ENCODE measurements around the gene NFYC. TPM values are rescaled to one million over a fixed set of nuclear protein-coding genes. Genes with fewer than 3 reads are reported as not detected.
"Not testable (repeated sequence)": the region's sequence is repeated elsewhere in the genome, so short reads cannot be mapped to it uniquely, and the experiment has no call there.

NFYC gene
- total and polyA plus RNA-seq, 4 experiments from 2014 or later = 47.7 to 73.6 (median 68.8) TPM

- DNase-seq; H3K27me3 Mint-ChIP-seq; H3K36me3 Mint-ChIP-seq; H3K4me3 Mint-ChIP-seq; H3K27ac ChIP-seq (ENCODE audit: low read depth, low read length); H3K9me3 Mint-ChIP-seq; H3K4me3 ChIP-seq (ENCODE audit: low read length in 2 of 2); intact Hi-C loops (cut with micrococcal nuclease); H3K9me3 ChIP-seq (ENCODE audit: control insufficient read depth in 1 of 2, low read length in 2 of 2); H3K27me3 ChIP-seq (ENCODE audit: insufficient read depth, low read length); H3K27ac Mint-ChIP-seq; H3K36me3 ChIP-seq (ENCODE audit: insufficient read depth, low read length): not testable (repeated sequence)
- ChIA-PET POLR2A (ENCODE audit: partially characterized antibody) (interaction anchor here (10.0 kb wide), 1 partner anchor 10 kb away, joined by 137 read pairs; the partner anchor contains the start of gene NFYC), CTCF (ENCODE audit: partially characterized antibody) (interaction anchor here (5.0 kb wide), 1 partner anchor 12 kb away, joined by 27 read pairs; the partner anchor contains the start of gene NFYC)
- H3K4me1 Mint-ChIP-seq = peaks cover 38 to 72% (median 55%) of the 10 kb centered on the region in 4 donors
- H3K4me1 ChIP-seq (ENCODE audit: insufficient read depth, low read length) = peaks cover 45% of the 10 kb centered on the region
Observed at GRCh38 chr1:40702810-40703209, 11.3 kb downstream of the NFYC start.

- Histone ChIP-seq H3K4me1 (ENCODE audit: insufficient read depth, low read length) (peaks cover 47% of the 10 kb centered on the region), H3K36me3 (ENCODE audit: insufficient read depth, low read length) (no peaks in the 10 kb centered on the region), H3K9me3 (ENCODE audit: control insufficient read depth in 1 of 2, low read length in 2 of 2) (no peaks in the 10 kb centered on the region), H3K27me3 (ENCODE audit: insufficient read depth, low read length) (no peaks in the 10 kb centered on the region), H3K27ac (ENCODE audit: low read depth, low read length) (no peak overlapping the region), H3K4me3 (ENCODE audit: low read length in 2 of 2) (no peak overlapping the region)
- ChIA-PET CTCF (ENCODE audit: partially characterized antibody) (interaction anchor here (0.7 to 5.0 kb wide), 2 partner anchors 10 to 13 kb away, joined by 4 to 27 read pairs; partner anchors contain the start of gene NFYC), POLR2A (ENCODE audit: partially characterized antibody) (interaction anchor here (10.0 kb wide), 1 partner anchor 10 kb away, joined by 137 read pairs; the partner anchor contains the start of gene NFYC)
- peak overlapping the region in 3 of 7 donors; percentile 23 to 47 (median 31) for H3K27ac Mint-ChIP-seq
- no peaks in the 10 kb centered on the region for H3K9me3 Mint-ChIP-seq
- no peak overlapping the region for H3K4me3 Mint-ChIP-seq
- no peaks in the 10 kb centered on the region for H3K27me3 Mint-ChIP-seq
- intact Hi-C loops (cut with micrococcal nuclease) = no loop called here
- H3K4me1 Mint-ChIP-seq = peaks cover 37 to 74% (median 56%) of the 10 kb centered on the region in 4 donors
- peaks cover 3 to 5% of the 10 kb centered on the region in 2 donors for H3K36me3 Mint-ChIP-seq
- no peak for DNase-seq
Observed at GRCh38 chr1:40703316-40703715, 11.8 kb downstream of the NFYC start.

GRCh38 chr1:40704817-40705733 lies 13.6 kb downstream of the NFYC start:
- intact Hi-C loops (cut with micrococcal nuclease) = no loop called here
- CTCF ChIA-PET (ENCODE audit: partially characterized antibody) = interaction anchor here (5.0 kb wide), 1 partner anchor 15 kb away, joined by 27 read pairs; the partner anchor contains the start of gene NFYC
- peaks cover 31 to 74% (median 54%) of the 10 kb centered on the region in 4 donors for H3K4me1 Mint-ChIP-seq

GRCh38 chr1:40706626-40707025 lies 15.1 kb downstream of the NFYC start:
- Histone ChIP-seq H3K4me3 (ENCODE audit: low read length in 2 of 2) (no peak overlapping the region), H3K27me3 (ENCODE audit: insufficient read depth, low read length) (no peaks in the 10 kb centered on the region), H3K36me3 (ENCODE audit: insufficient read depth, low read length) (no peaks in the 10 kb centered on the region), H3K27ac (ENCODE audit: low read depth, low read length) (no peak overlapping the region), H3K4me1 (ENCODE audit: insufficient read depth, low read length) (peaks cover 60% of the 10 kb centered on the region), H3K9me3 (ENCODE audit: control insufficient read depth in 1 of 2, low read length in 2 of 2) (no peaks in the 10 kb centered on the region)
- Mint-ChIP-seq H3K4me1 (peaks cover 38 to 78% (median 60%) of the 10 kb centered on the region in 4 donors), H3K27ac (peak overlapping the region in 3 of 7 donors; percentile 35 to 67 (median 37)), H3K36me3 (peaks cover 4 to 9% of the 10 kb centered on the region in 2 donors), H3K27me3 (no peaks in the 10 kb centered on the region), H3K9me3 (no peaks in the 10 kb centered on the region), H3K4me3 (no peak overlapping the region)
- ChIA-PET CTCF (ENCODE audit: partially characterized antibody) (interaction anchor here (1.2 to 1.5 kb wide), 2 partner anchors 12 to 26 kb away, joined by 3 to 4 read pairs; no protein-coding TSS in a partner anchor), POLR2A (ENCODE audit: partially characterized antibody) (interaction anchor here (10.0 kb wide), 1 partner anchor 13 kb away, joined by 137 read pairs; the partner anchor contains the start of gene NFYC)
- no peak for DNase-seq
- intact Hi-C loops (cut with micrococcal nuclease) = no loop called here

More at GRCh38 chr1:40704817-40705733, 13.6 kb downstream of the NFYC start:
- Mint-ChIP-seq H3K27me3 (no peaks in the 10 kb centered on the region), H3K36me3 (peaks cover 3 to 5% of the 10 kb centered on the region in 2 donors), H3K9me3 (no peaks in the 10 kb centered on the region), H3K4me3 (no peak overlapping the region), H3K27ac (peak overlapping the region in 1 of 7 donors; percentile 35)
- Histone ChIP-seq H3K27me3 (ENCODE audit: insufficient read depth, low read length) (no peaks in the 10 kb centered on the region), H3K36me3 (ENCODE audit: insufficient read depth, low read length) (no peaks in the 10 kb centered on the region), H3K4me3 (ENCODE audit: low read length in 2 of 2) (no peak overlapping the region), H3K9me3 (ENCODE audit: control insufficient read depth in 1 of 2, low read length in 2 of 2) (no peaks in the 10 kb centered on the region), H3K27ac (ENCODE audit: low read depth, low read length) (no peak overlapping the region), H3K4me1 (ENCODE audit: insufficient read depth, low read length) (peaks cover 48% of the 10 kb centered on the region)
- POLR2A ChIA-PET (ENCODE audit: partially characterized antibody) = interaction anchor here (1.0 to 10.0 kb wide), 2 partner anchors 12 to 173 kb away, joined by 3 to 137 read pairs; partner anchors contain the start of genes NFYC and ZNF684
- no peak for DNase-seq

- Mint-ChIP-seq H3K36me3 (peaks cover 7 to 14% of the 10 kb centered on the region in 2 donors), H3K4me1 (peaks cover 41 to 82% (median 62%) of the 10 kb centered on the region in 4 donors), H3K27ac (peak overlapping the region; percentile 85 to 98 (median 94)), H3K4me3 (peak overlapping the region; percentile 88 to 98 (median 95)), H3K27me3 (no peaks in the 10 kb centered on the region), H3K9me3 (no peaks in the 10 kb centered on the region)
- H3K9me3 ChIP-seq (ENCODE audit: control insufficient read depth in 1 of 2, low read length in 2 of 2) = no peaks in the 10 kb centered on the region
- peaks cover 71% of the 10 kb centered on the region for H3K4me1 ChIP-seq (ENCODE audit: insufficient read depth, low read length)
- POLR2A ChIA-PET (ENCODE audit: partially characterized antibody) = interaction anchor here (1.5 to 10.0 kb wide), 2 partner anchors 9 to 15 kb away, joined by 4 to 137 read pairs; partner anchors contain the start of gene NFYC
- intact Hi-C loops (cut with micrococcal nuclease) = loop anchor here (1.0 kb wide), 1 partner anchor 16 kb away; no protein-coding TSS in a partner anchor
- H3K4me3 ChIP-seq (ENCODE audit: low read length in 2 of 2) = peak overlapping the region; percentile 37 to 58
- H3K27ac ChIP-seq (ENCODE audit: low read depth, low read length) = peak overlapping the region; percentile 57
- peak in 1 of 5 donors; percentile 80 for DNase-seq
- CTCF ChIA-PET (ENCODE audit: partially characterized antibody) = interaction anchor here (1.7 kb wide), 1 partner anchor 18 kb away, joined by 5 read pairs; the partner anchor contains the start of gene NFYC
- H3K36me3 ChIP-seq (ENCODE audit: insufficient read depth, low read length) = no peaks in the 10 kb centered on the region
- H3K27me3 ChIP-seq (ENCODE audit: insufficient read depth, low read length) = no peaks in the 10 kb centered on the region
Observed at GRCh38 chr1:40708750-40709099, 17.2 kb downstream of the NFYC start.

GRCh38 chr1:40709100-40709801 lies 17.7 kb downstream of the NFYC start:
- ChIA-PET CTCF (ENCODE audit: partially characterized antibody) (interaction anchor here (1.4 to 1.9 kb wide), 3 partner anchors 18 to 65 kb away, joined by 4 to 7 read pairs (median 5); partner anchors contain the start of gene NFYC), POLR2A (ENCODE audit: partially characterized antibody) (interaction anchor here (0.9 to 10.0 kb wide), 3 partner anchors 9 to 16 kb away, joined by 3 to 137 read pairs (median 4); partner anchors contain the start of gene NFYC)
- intact Hi-C loops (cut with micrococcal nuclease) = loop anchor here (1.0 kb wide), 1 partner anchor 17 kb away; no protein-coding TSS in a partner anchor
- H3K27ac ChIP-seq (ENCODE audit: low read depth, low read length) = peak overlapping the region; percentile 57
- H3K36me3 ChIP-seq (ENCODE audit: insufficient read depth, low read length) = no peaks in the 10 kb centered on the region
- peak overlapping the region; percentile 85 to 98 (median 94) for H3K27ac Mint-ChIP-seq
- H3K4me1 Mint-ChIP-seq = peaks cover 38 to 82% (median 59%) of the 10 kb centered on the region in 4 donors
- H3K36me3 Mint-ChIP-seq = peaks cover 7 to 14% of the 10 kb centered on the region in 2 donors
- H3K4me1 ChIP-seq (ENCODE audit: insufficient read depth, low read length) = peaks cover 71% of the 10 kb centered on the region
- peak overlapping the region; percentile 88 to 98 (median 95) for H3K4me3 Mint-ChIP-seq
- H3K27me3 Mint-ChIP-seq = no peaks in the 10 kb centered on the region
- H3K9me3 Mint-ChIP-seq = no peaks in the 10 kb centered on the region
- DNase-seq = peak; percentile 81 to 91 (median 85)
- peak overlapping the region; percentile 37 to 58 for H3K4me3 ChIP-seq (ENCODE audit: low read length in 2 of 2)
- H3K9me3 ChIP-seq (ENCODE audit: control insufficient read depth in 1 of 2, low read length in 2 of 2) = no peaks in the 10 kb centered on the region
- H3K27me3 ChIP-seq (ENCODE audit: insufficient read depth, low read length) = no peaks in the 10 kb centered on the region
